Muscle of leg (tissue), 11 donors: ENCODE results near the gene SEPTIN5. TPM values are rescaled to one million over a fixed set of nuclear protein-coding genes. Genes with fewer than 3 reads are reported as not detected.

Experiments used
- DNase-seq: peaks from one replicate; pipeline ENCODE4 v3.0.0; 2013
- H3K27ac ChIP-seq: one replicate; pipeline ENCODE4 v1.5.1; 2013; ENCODE audit warnings: mild to moderate bottlenecking, low read length, control low read depth
- H3K27me3 ChIP-seq: one replicate; pipeline ENCODE4 v1.6.1; 2013; ENCODE audit warnings: low read length; ENCODE audit not compliant: control insufficient read depth, insufficient read depth
- H3K36me3 ChIP-seq: one replicate; pipeline ENCODE4 v1.6.1; 2013; ENCODE audit warnings: low read length; ENCODE audit not compliant: control insufficient read depth, insufficient read depth
- H3K4me1 ChIP-seq: one replicate; pipeline ENCODE4 v1.6.1; 2013; ENCODE audit warnings: low read length; ENCODE audit not compliant: control insufficient read depth, insufficient read depth
- H3K4me3 ChIP-seq: one replicate; pipeline ENCODE4 v1.5.1; 2013; ENCODE audit warnings: low read length, control low read depth
- H3K9me3 ChIP-seq: replicated peaks from 2 replicates; pipeline ENCODE4 v1.6.1; 2013; ENCODE audit warnings: low read depth, low read length; ENCODE audit not compliant: control insufficient read depth
- WGBS: methylation state at CpG from one replicate; pipeline ENCODE4 v1.1.5; 2013; ENCODE audit warnings: missing lambda C conversion rate; ENCODE audit not compliant: insufficient coverage; 5-methylcytosine and 5-hydroxymethylcytosine counted together
- polyA plus RNA-seq, 8 donors: library from polyadenylated mRNA; unstranded; fragments of 120-200 nt; gene quantifications; one replicate each; pipeline versions ENCODE4 v1.2.1 to v1.2.3, GENCODE V29; 2013; ENCODE audit warnings: inconsistent platforms in 1 of 8, low replicate concordance in 1 of 8; ENCODE audit not compliant: insufficient read length in 8 of 8, insufficient read depth in 1 of 8
- total RNA-seq: library from RNA; stranded (reverse); fragments of 120-200 nt; gene quantifications from one replicate; pipeline ENCODE4 v1.2.4, GENCODE V29; 2013

Gene SEPTIN5
- total and polyA plus RNA-seq, 9 donors = 67.6 to 122 (median 105) TPM

DNA sequence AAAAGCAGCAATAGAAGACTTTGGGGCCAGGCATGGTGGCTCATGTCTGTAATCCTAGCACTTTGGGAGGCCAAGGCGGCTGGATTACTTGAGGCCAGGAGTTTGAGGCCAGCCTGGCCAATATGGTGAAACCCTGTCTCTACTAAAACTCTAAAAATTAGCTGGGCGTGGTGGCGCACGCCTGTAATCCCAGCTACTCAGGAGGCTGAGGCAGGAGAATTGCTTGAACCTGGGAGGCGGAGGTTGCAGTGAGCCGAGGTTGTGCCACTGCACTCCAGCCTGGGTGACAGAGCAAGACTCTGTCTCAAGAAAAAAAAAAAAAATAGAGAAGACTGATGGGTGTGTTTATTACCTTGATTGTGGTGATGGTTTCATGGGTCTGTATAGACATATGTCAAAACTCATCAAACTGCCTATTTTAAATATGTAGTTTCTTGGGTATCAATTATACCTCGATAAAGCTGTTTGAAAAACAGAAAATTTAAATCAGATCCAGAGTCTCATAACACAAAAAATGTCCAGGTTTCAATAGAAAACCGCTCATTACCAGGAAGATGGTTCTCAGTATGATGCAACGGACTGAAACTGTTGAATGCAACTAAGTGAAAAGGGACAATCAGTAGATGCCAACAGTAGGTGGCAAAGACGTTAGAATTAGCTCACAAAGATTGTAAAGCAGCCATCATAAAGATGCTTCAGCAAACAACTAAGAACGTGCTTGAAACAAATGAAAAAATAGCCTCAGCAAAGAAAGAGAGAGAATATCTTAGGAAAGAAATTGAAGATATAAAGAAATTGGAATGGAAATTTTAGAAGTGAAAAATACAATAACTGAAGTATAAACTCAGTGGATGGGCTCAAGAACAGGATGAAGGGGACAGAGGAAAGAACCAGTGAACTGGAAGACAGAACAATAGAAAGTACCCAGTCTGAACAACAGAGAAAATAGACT is 33.1 kb upstream of the SEPTIN5 start:
- H3K4me3 ChIP-seq = no peak overlapping the region
- H3K27ac ChIP-seq = no peak overlapping the region
- no peaks in the 10 kb centered on the region for H3K9me3 ChIP-seq
- peaks cover 25% of the 10 kb centered on the region for H3K4me1 ChIP-seq
- no peaks in the 10 kb centered on the region for H3K36me3 ChIP-seq
- H3K27me3 ChIP-seq = no peaks in the 10 kb centered on the region
- WGBS = 100% methylated on average over 5 of the region's 11 CpGs
- DNase-seq = no peak

DNA sequence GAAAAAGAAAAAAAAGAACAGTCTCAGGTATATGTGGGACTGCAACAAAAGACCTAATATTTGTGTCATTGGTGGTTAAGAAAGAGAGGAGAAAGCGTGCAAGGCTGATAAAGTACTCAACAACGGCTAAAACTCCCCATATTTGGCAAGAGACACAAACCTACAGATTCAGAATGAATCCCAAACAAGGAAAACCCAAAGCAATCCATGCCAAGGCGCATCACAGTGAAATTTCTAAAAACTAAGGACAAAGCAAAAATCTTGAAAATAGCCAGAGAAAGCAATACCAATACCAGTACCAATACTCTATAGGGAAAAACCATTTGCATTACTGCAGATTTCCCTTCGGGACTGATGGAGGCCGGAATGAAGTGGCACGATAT is 32.4 kb upstream of the SEPTIN5 start:
- Histone ChIP-seq H3K27ac (no peak overlapping the region), H3K4me3 (no peak overlapping the region), H3K9me3 (no peaks in the 10 kb centered on the region), H3K36me3 (no peaks in the 10 kb centered on the region), H3K4me1 (peaks cover 25% of the 10 kb centered on the region), H3K27me3 (no peaks in the 10 kb centered on the region)
- no CpG with 5 or more reads among the region's 6 CpGs for WGBS
- no peak for DNase-seq

GRCh38 chr22:19686946-19687345 is 27.4 kb upstream of the SEPTIN5 start:
- Histone ChIP-seq H3K9me3 (no peaks in the 10 kb centered on the region), H3K27ac (no peak overlapping the region), H3K4me3 (no peak overlapping the region), H3K27me3 (peaks cover 6% of the 10 kb centered on the region), H3K36me3 (no peaks in the 10 kb centered on the region), H3K4me1 (peaks cover 17% of the 10 kb centered on the region)
- no peak for DNase-seq
- 94% methylated on average over 3 of the region's 7 CpGs for WGBS

- no peak for DNase-seq
- Histone ChIP-seq H3K4me1 (peaks cover 20% of the 10 kb centered on the region), H3K27me3 (peaks cover 6% of the 10 kb centered on the region), H3K27ac (no peak overlapping the region), H3K36me3 (no peaks in the 10 kb centered on the region), H3K9me3 (no peaks in the 10 kb centered on the region), H3K4me3 (no peak overlapping the region)
- WGBS = 48% methylated on average over 19 of the region's 22 CpGs
Measured at GRCh38 chr22:19687561-19688300, 26.6 kb upstream of the SEPTIN5 start.

DNA sequence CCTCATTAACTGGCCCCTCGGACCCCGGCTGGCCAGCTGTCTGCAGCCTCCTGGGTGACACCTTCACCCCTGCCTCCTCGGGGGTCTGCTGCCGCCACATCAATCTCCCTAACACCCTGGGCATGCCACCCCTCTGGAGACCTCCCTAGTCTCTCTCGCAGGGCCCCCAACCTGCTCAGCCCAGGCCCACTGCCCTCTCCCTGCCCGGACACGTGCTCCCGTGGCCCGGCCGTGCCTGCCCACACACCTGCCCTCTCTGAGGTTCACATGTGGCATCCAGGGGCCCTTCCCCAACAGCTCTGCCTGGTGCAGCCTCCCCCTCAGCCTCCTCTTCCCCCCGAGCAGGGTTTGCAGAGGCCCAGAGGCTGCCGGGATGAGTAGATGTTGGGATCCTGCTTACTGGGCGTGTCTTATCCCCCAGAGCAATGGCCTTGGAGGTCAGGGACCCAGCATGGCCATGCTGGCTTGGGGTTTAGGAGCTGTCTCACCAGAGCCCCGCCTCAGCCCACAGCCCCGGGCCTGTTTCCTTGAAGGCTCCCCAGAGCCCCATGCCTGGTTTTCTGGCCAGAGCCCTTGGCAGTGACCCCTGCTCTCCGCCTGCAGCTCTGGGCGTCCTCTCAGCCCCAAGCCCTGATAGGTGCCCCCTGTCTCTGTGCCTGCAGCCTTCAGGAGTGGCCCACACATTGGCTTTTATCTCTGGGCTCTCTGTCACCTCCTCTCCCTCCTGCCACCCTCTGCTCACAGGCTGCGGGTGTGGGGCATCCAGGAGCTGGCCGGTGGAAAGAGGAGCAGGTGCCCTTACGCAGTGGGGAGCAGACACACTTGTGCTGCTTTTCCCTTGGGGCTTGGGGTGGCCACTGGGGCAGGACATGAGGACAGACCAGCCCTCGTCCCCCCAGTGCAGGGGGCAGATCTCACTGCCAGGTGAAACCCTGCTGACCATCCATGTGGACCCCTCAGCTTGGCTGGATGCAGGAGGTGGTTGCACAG is 25.7 kb upstream of the SEPTIN5 start:
- DNase-seq = no peak
- Histone ChIP-seq H3K4me1 (peaks cover 20% of the 10 kb centered on the region), H3K27ac (no peak overlapping the region), H3K36me3 (no peaks in the 10 kb centered on the region), H3K9me3 (no peaks in the 10 kb centered on the region), H3K4me3 (no peak overlapping the region), H3K27me3 (peaks cover 6% of the 10 kb centered on the region)
- 58% methylated on average over 17 of the region's 21 CpGs for WGBS

DNA sequence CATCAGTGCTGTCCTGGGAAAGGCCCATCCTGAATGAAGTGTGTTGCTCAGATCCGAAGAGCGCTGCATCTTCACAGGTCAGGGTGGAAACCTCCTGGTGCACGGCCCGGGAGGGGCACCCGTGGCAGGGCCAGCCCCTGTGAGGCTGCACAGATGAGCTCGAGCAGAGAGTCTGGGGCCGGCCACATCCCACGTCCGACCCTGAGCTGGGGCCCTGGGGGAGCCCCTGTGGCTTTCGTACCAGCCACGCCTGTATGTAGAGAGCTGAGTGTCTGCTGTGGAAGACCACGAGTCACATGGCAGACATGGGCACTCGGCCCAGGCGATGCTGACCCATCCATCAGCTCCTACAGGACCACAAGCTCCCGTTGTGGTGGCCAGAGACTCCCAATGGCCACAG is 24.9 kb upstream of the SEPTIN5 start:
- WGBS = 75% methylated on average over 9 of the region's 15 CpGs
- DNase-seq = no peak
- H3K9me3 ChIP-seq = no peaks in the 10 kb centered on the region
- H3K4me3 ChIP-seq = no peak overlapping the region
- no peak overlapping the region for H3K27ac ChIP-seq
- H3K27me3 ChIP-seq = peaks cover 6% of the 10 kb centered on the region
- H3K4me1 ChIP-seq = peaks cover 20% of the 10 kb centered on the region
- H3K36me3 ChIP-seq = no peaks in the 10 kb centered on the region

- Histone ChIP-seq H3K27me3 (peaks cover 6% of the 10 kb centered on the region), H3K4me1 (peaks cover 20% of the 10 kb centered on the region), H3K36me3 (no peaks in the 10 kb centered on the region), H3K9me3 (no peaks in the 10 kb centered on the region), H3K4me3 (peak overlapping the region; percentile 16), H3K27ac (peak overlapping the region; percentile 21)
- no peak for DNase-seq
- 66% methylated on average over 3 of the region's 9 CpGs for WGBS
Measured at GRCh38 chr22:19691007-19691720, 23.1 kb upstream of the SEPTIN5 start.

DNA sequence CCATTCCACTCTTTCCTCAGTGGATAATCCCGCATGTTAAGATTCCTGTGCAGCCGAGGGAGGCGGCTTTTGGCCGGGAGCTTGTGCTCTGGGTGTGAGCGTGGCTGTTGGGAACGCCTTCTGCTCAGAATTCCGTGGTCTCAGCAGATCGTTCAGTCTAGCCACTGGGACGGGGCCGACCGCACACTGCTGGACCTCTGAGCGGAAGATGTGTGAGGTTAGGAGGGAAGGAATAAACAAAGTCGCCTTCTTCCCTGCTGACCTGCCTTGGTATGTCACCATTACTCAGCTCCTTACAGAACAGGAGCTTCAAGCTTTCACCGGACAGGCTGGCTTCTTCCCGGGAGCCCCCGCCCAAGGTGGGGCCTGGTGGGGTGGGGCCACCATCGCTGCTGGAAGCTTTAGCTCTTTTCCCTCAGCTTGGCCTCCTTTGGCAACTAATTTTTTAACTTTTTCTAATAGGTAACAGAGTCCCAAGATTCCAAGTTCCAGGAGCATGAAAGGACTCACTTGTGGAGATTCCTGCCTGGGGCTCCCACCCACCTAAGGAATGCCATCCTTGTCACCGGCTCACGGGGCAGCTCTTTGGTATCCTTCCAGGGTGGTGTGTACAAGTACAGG is 22.5 kb upstream of the SEPTIN5 start:
- Histone ChIP-seq H3K4me3 (peak overlapping the region; percentile 16), H3K27me3 (peaks cover 6% of the 10 kb centered on the region), H3K27ac (peak overlapping the region; percentile 21), H3K36me3 (no peaks in the 10 kb centered on the region), H3K9me3 (no peaks in the 10 kb centered on the region), H3K4me1 (peaks cover 20% of the 10 kb centered on the region)
- DNase-seq = peak; percentile 80
- WGBS = 2% methylated on average over 9 of the region's 19 CpGs

- Histone ChIP-seq H3K4me1 (peaks cover 10% of the 10 kb centered on the region), H3K4me3 (no peak overlapping the region), H3K27ac (no peak overlapping the region), H3K27me3 (no peaks in the 10 kb centered on the region), H3K9me3 (no peaks in the 10 kb centered on the region), H3K36me3 (no peaks in the 10 kb centered on the region)
- DNase-seq = no peak
- 94% methylated on average over 7 of the region's 14 CpGs for WGBS
Measured at GRCh38 chr22:19693581-19693980, 20.7 kb upstream of the SEPTIN5 start.
